Mesothelial cell of epicardium (in vitro differentiated cells): Measurements from ENCODE around the gene HOXB3. TPM values are rescaled to one million over a fixed set of nuclear protein-coding genes. Genes with fewer than 3 reads are reported as not detected.

Experiments used
- DNase-seq, 2 experiments: peaks; one replicate each; pipeline ENCODE4 v3.0.0; 2021; ENCODE audit warnings: low spot score in 2 of 2; ENCODE audit not compliant: unreplicated experiment in 2 of 2
- H3K27ac Mint-ChIP-seq: 2 replicates; pipeline ENCODE4 v1.8.0; 2021; ENCODE audit warnings: mixed read lengths
- H3K27me3 Mint-ChIP-seq: 2 replicates; pipeline ENCODE4 v1.8.0; 2021; ENCODE audit warnings: low read depth, mixed read lengths
- H3K36me3 Mint-ChIP-seq: 2 replicates; pipeline ENCODE4 v1.8.0; 2021; ENCODE audit warnings: mixed read lengths
- H3K4me1 Mint-ChIP-seq: 2 replicates; pipeline ENCODE4 v1.8.0; 2021; ENCODE audit warnings: mixed read lengths
- H3K4me3 Mint-ChIP-seq: 2 replicates; pipeline ENCODE4 v1.8.0; 2021; ENCODE audit warnings: mild to moderate bottlenecking, moderate library complexity, mixed read lengths
- H3K9me3 Mint-ChIP-seq: 2 replicates; pipeline ENCODE4 v1.8.0; 2021; ENCODE audit warnings: mixed read lengths
- total RNA-seq: library from RNA; stranded (reverse); gene quantifications from 3 replicates; pipeline ENCODE4 v1.2.1, GENCODE V29; 2021
- TF ChIP-seq, protein P1 (sequence below): fragments of 200-600 bp; sonication (generic); IDR thresholded peaks from one replicate; pipeline ENCODE4 v1.5.0; 2021; ENCODE audit warnings: antibody characterized with exemption; ENCODE audit not compliant: unreplicated experiment

HOXB3 gene
- total RNA-seq, 1 donor from 2014 or later, result 303 TPM

DNA sequence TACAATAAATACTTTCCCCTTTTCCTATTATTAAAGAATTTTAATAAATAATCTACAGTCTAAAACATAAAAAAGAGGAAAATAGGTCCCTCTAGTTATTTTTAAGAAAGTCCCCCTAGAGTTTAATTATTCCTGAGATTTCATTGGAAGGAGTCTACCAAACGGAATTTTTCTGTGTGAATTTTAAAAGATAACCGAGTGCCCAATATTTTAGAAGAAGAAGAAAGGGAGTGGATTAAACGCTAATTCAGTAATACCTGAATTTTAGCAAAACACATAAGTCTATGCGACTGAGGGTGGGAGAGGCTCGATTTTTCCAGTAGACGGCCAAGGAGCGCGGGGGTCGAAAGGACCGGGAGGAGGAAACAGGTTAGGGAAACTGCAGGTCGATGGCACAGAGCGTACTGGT lies 47.3 kb downstream of the HOXB3 start:
- H3K27ac Mint-ChIP-seq, result peak overlapping the region; percentile 98
- no peak for DNase-seq
- peak overlapping the region; percentile 89 for H3K4me3 Mint-ChIP-seq
- peaks cover 64% of the 10 kb centered on the region for H3K4me1 Mint-ChIP-seq
- H3K27me3 Mint-ChIP-seq, result no peaks in the 10 kb centered on the region
- H3K36me3 Mint-ChIP-seq, result peaks cover 13% of the 10 kb centered on the region
- TF ChIP-seq, protein P1, sequence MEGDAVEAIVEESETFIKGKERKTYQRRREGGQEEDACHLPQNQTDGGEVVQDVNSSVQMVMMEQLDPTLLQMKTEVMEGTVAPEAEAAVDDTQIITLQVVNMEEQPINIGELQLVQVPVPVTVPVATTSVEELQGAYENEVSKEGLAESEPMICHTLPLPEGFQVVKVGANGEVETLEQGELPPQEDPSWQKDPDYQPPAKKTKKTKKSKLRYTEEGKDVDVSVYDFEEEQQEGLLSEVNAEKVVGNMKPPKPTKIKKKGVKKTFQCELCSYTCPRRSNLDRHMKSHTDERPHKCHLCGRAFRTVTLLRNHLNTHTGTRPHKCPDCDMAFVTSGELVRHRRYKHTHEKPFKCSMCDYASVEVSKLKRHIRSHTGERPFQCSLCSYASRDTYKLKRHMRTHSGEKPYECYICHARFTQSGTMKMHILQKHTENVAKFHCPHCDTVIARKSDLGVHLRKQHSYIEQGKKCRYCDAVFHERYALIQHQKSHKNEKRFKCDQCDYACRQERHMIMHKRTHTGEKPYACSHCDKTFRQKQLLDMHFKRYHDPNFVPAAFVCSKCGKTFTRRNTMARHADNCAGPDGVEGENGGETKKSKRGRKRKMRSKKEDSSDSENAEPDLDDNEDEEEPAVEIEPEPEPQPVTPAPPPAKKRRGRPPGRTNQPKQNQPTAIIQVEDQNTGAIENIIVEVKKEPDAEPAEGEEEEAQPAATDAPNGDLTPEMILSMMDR, result no peak
- H3K9me3 Mint-ChIP-seq, result no peaks in the 10 kb centered on the region

DNA sequence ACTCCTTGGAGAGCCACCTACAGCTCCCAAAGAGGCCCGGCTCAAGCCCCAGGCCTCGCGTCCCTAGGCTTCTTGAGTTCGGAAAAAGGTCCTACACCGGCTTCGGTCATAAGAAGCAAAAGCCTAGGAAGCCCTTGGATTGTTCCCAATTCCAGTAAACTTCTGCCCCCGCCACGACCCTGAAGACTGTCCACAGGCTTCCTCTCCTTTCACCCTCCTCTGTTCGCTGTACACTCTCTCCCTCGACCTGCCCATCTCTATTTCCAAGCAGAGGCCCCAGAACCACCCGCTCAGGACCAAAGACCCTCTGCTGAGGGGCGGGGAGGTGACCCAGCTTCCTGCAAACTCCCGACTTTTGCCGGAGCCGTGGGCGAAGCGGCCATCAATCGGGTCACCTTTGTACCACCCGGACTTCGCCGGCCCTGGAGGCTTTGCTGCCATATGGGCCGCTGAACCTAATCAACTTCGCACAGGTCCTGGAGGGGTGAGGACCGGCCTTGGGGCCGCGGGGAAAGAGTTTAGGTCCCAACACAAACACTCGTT lies 47.9 kb downstream of the HOXB3 start:
- H3K9me3 Mint-ChIP-seq, result no peaks in the 10 kb centered on the region
- peaks cover 16% of the 10 kb centered on the region for H3K36me3 Mint-ChIP-seq
- H3K4me3 Mint-ChIP-seq, result peak overlapping the region; percentile 89
- H3K4me1 Mint-ChIP-seq, result peaks cover 64% of the 10 kb centered on the region
- no peak for DNase-seq
- no peaks in the 10 kb centered on the region for H3K27me3 Mint-ChIP-seq
- peak overlapping the region; percentile 99 for H3K27ac Mint-ChIP-seq
- TF ChIP-seq, protein P1, result no peak

DNA sequence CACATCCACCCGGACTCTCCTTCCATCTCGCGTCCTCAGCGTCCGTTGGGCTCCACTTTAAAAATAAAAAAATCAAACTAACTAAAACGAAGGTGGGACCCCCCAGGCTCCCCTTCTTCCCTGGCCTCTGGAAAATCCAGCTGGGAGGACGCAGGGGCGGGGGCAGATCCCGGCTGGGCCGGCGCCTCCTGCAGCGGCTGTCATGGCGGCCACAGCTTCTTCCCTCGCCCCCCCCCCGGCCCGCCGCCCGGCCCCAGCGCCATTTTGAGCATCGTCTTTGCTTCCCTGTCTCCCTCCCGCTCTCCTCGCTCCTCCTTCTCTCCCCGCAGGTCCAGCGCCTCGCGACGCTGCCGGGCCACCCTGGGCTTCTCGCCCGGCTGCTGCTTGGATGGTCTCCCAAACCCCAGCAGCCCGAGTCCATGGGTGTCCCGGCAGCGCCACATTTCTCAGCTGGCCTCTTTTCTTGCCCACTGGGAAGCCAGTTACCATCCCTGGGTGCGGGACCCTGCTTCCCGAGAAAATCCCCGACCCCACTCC lies 48.4 kb downstream of the HOXB3 start:
- H3K4me1 Mint-ChIP-seq, result peaks cover 61% of the 10 kb centered on the region

DNA sequence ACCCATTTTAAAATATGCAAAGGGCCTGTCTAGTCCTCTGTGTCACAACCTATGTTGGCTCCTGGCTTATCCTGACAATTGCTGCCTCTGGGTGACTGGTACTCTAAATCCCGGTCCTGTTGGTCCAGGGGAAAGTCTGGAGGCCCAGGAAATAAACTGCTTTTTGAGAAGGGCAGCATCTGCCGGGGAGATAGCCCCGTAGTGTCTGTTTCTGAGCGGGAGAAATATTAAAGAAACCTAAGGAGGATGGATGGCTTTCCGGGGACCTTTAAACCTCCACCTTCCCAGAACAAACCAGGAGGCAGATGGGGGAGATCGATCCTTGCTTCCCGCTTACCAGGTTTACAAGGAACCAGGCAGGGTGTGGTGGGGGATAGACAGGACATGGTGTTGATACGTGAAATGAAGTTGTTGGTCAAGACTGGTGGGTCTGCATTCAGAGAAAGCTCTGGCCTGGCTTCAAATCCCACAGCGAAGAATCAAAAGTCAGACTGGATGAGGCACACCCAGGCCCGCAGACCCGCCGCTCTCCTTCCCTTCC lies 48.9 kb downstream of the HOXB3 start:
- Mint-ChIP-seq H3K36me3 (peaks cover 17% of the 10 kb centered on the region), H3K27me3 (no peaks in the 10 kb centered on the region), H3K9me3 (no peaks in the 10 kb centered on the region), H3K4me1 (peaks cover 57% of the 10 kb centered on the region), H3K27ac (peak overlapping the region; percentile 99), H3K4me3 (peak overlapping the region; percentile 89)
- DNase-seq, result no peak
- TF ChIP-seq, protein P1, result no peak

More for the DNA sequence above, 48.4 kb downstream of the HOXB3 start:
- no peaks in the 10 kb centered on the region for H3K9me3 Mint-ChIP-seq
- peak in 1 of 2 experiments; percentile 65 for DNase-seq
- peak overlapping the region; percentile 89 for H3K4me3 Mint-ChIP-seq
- no peaks in the 10 kb centered on the region for H3K27me3 Mint-ChIP-seq
- H3K27ac Mint-ChIP-seq, result peak overlapping the region; percentile 99
- TF ChIP-seq, protein P1, result no peak
- peaks cover 17% of the 10 kb centered on the region for H3K36me3 Mint-ChIP-seq

DNA sequence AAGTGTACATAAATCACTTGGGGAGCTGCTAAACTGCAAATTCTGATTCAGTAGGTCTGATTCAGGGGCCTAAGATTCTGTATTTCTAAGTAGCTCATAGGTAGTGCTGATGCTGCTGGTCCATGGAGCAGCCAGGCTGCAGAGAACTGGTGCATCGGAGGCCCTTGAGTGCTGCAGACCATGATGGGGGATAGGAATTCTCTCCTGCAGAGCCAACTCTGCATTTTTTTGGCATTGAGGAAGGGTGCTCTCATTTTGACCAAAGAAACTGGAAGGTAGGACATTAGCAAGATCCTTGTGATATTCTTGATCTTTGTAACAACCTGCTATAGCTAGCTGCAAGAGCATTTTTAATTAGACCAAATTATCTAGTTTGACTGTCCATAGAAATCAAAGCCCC lies 49.8 kb downstream of the HOXB3 start:
- no peaks in the 10 kb centered on the region for H3K9me3 Mint-ChIP-seq
- no peaks in the 10 kb centered on the region for H3K27me3 Mint-ChIP-seq
- no peak for DNase-seq
- H3K27ac Mint-ChIP-seq, result peak overlapping the region; percentile 75
- H3K4me1 Mint-ChIP-seq, result peaks cover 50% of the 10 kb centered on the region
- peaks cover 17% of the 10 kb centered on the region for H3K36me3 Mint-ChIP-seq
- TF ChIP-seq, protein P1, result no peak
- peak overlapping the region; percentile 55 for H3K4me3 Mint-ChIP-seq
